Brain pericyte (primary cell): ENCODE data around the gene LTB4R.
"Not testable (repeated sequence)": the region's sequence is repeated elsewhere in the genome, so short reads cannot be mapped to it uniquely, and the experiment has no call there.

ENCODE experiments used
- DNase-seq: peaks from one replicate; pipeline ENCODE4 v3.0.0-alpha.2; 2012; ENCODE audit warnings: low read depth, low spot score

LTB4R gene

GRCh38 chr14:24343795-24344660, 32.7 kb downstream of the LTB4R start:
- no peak for DNase-seq

- DNase-seq, result no peak
These were observed 35.8 kb downstream of the LTB4R start for GRCh38 chr14:24347134-24347533.

GRCh38 chr14:24348186-24348585, 36.9 kb downstream of the LTB4R start:
- no peak for DNase-seq

- no peak for DNase-seq
These were observed 38.4 kb downstream of the LTB4R start for GRCh38 chr14:24349742-24350141.

GRCh38 chr14:24351517-24351916, 40.2 kb downstream of the LTB4R start:
- no peak for DNase-seq

- no peak for DNase-seq
These were observed 42.5 kb downstream of the LTB4R start for GRCh38 chr14:24353559-24354481.

GRCh38 chr14:24354482-24354825, 43.2 kb downstream of the LTB4R start:
- DNase-seq, result not testable (repeated sequence)

- no peak for DNase-seq
These were observed 43.7 kb downstream of the LTB4R start for GRCh38 chr14:24355009-24355408.

GRCh38 chr14:24356208-24356607, 44.9 kb downstream of the LTB4R start:
- DNase-seq, result no peak

- DNase-seq, result no peak
These were observed 49.0 kb downstream of the LTB4R start for GRCh38 chr14:24360281-24360680.

GRCh38 chr14:24361326-24361725, 50.0 kb downstream of the LTB4R start:
- DNase-seq, result no peak

GRCh38 chr14:24362241-24362960, 51.1 kb downstream of the LTB4R start:
- DNase-seq, result no peak

- no peak for DNase-seq
These were observed 52.1 kb downstream of the LTB4R start for GRCh38 chr14:24363401-24363800.

- no peak for DNase-seq
These were observed 53.5 kb downstream of the LTB4R start for GRCh38 chr14:24364841-24365240.

- DNase-seq, result peak; percentile 81
These were observed 54.5 kb downstream of the LTB4R start for GRCh38 chr14:24365600-24366412.

- no peak for DNase-seq
These were observed 55.1 kb downstream of the LTB4R start for GRCh38 chr14:24366413-24366720.

- DNase-seq, result peak; percentile 93
These were observed 55.6 kb downstream of the LTB4R start for GRCh38 chr14:24366721-24367513.
